Uterus (tissue), 2 donors: ENCODE measurements around the gene AP4S1.

Experiments
- POLR2A ChIP-seq, 2 donors: fragments of 450-650 bp; IDR thresholded peaks; one replicate each; pipeline ENCODE4 v1.6.1; 2016; ENCODE audit warnings: antibody characterized with exemption in 2 of 2, mild to moderate bottlenecking in 1 of 2, moderate library complexity in 1 of 2
- TF ChIP-seq, protein P1 (sequence below), 4 experiments: fragments of 200-600 bp in 2 of 4; fragments of 450-650 bp in 2 of 4; sonication (generic) in 2 of 4; IDR thresholded peaks; one replicate each; pipeline ENCODE4 v1.5.1; 2016 to 2019; ENCODE audit warnings: antibody characterized with exemption in 4 of 4, mild to moderate bottlenecking in 2 of 4, moderate library complexity in 1 of 4

- TF ChIP-seq POLR2A (IDR thresholded peaks at IDR 0.05) = no peak
- TF ChIP-seq, protein P1, sequence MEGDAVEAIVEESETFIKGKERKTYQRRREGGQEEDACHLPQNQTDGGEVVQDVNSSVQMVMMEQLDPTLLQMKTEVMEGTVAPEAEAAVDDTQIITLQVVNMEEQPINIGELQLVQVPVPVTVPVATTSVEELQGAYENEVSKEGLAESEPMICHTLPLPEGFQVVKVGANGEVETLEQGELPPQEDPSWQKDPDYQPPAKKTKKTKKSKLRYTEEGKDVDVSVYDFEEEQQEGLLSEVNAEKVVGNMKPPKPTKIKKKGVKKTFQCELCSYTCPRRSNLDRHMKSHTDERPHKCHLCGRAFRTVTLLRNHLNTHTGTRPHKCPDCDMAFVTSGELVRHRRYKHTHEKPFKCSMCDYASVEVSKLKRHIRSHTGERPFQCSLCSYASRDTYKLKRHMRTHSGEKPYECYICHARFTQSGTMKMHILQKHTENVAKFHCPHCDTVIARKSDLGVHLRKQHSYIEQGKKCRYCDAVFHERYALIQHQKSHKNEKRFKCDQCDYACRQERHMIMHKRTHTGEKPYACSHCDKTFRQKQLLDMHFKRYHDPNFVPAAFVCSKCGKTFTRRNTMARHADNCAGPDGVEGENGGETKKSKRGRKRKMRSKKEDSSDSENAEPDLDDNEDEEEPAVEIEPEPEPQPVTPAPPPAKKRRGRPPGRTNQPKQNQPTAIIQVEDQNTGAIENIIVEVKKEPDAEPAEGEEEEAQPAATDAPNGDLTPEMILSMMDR (IDR thresholded peaks at IDR 0.05) = no peak
These were observed 34.0 kb upstream of the AP4S1 start for GRCh38 chr14:30991408-30991807.
